Measurements from ENCODE around the gene AIM2.

AIM2 gene

DNA sequence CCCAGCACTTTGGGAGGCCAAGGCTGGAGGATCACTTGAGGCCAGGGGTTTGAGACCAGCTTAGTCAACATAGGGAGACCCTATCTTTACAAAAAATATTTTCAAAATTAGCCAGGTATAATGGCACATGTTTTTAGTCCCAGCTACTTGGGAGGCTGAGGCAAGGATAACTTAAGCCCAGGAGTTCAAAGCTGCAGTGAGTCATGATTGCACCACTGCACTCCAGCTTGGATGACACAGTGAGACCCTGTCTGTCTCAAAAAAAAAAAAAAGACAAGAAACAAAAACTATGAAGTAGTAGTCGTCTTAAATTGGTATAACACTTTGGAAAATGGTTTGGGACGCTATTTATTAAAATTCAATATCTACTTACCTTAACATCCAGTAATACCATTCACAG, 7.7 kb downstream of the AIM2 start:
- Histone ChIP-seq H3K9ac (ENCODE audit: low read length) (peak overlapping the region; percentile 54), H3K27me3 (ENCODE audit: low read length) (no peaks in the 10 kb centered on the region), H3K4me2 (ENCODE audit: low read depth, low read length, poor library complexity, severe bottlenecking) (peak overlapping the region; percentile 96), H3K36me3 (ENCODE audit: low read length) (peaks cover 24% of the 10 kb centered on the region), H3K79me2 (ENCODE audit: insufficient read depth, low read length) (peaks cover 63% of the 10 kb centered on the region), H3K9me2 (replicated peaks; ENCODE audit: insufficient read depth, low read length) (no peaks in the 10 kb centered on the region), H3K9me3 (ENCODE audit: insufficient read depth, low read length) (no peaks in the 10 kb centered on the region), H3K27ac (ENCODE audit: low read depth, low read length) (peak overlapping the region; percentile 100), H3K4me3 (ENCODE audit: insufficient read depth, low read length, poor library complexity, severe bottlenecking) (peak overlapping the region; percentile 23), H4K20me1 (ENCODE audit: low read depth, low read length) (no peaks in the 10 kb centered on the region), H3F3A (ENCODE audit: insufficient read depth) (peaks cover 51% of the 10 kb centered on the region), H2AFZ (ENCODE audit: low read depth, low read length, severe bottlenecking) (no peak overlapping the region)
- no peak for TF ChIP-seq EZH2phosphoT487 (conservative IDR thresholded peaks at IDR 0.05; ENCODE audit: low read length)
- TF ChIP-seq, protein P1, sequence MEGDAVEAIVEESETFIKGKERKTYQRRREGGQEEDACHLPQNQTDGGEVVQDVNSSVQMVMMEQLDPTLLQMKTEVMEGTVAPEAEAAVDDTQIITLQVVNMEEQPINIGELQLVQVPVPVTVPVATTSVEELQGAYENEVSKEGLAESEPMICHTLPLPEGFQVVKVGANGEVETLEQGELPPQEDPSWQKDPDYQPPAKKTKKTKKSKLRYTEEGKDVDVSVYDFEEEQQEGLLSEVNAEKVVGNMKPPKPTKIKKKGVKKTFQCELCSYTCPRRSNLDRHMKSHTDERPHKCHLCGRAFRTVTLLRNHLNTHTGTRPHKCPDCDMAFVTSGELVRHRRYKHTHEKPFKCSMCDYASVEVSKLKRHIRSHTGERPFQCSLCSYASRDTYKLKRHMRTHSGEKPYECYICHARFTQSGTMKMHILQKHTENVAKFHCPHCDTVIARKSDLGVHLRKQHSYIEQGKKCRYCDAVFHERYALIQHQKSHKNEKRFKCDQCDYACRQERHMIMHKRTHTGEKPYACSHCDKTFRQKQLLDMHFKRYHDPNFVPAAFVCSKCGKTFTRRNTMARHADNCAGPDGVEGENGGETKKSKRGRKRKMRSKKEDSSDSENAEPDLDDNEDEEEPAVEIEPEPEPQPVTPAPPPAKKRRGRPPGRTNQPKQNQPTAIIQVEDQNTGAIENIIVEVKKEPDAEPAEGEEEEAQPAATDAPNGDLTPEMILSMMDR (IDR thresholded peaks at IDR 0.05; ENCODE audit: insufficient read depth, low read length, poor library complexity, severe bottlenecking) = no peak

DNA sequence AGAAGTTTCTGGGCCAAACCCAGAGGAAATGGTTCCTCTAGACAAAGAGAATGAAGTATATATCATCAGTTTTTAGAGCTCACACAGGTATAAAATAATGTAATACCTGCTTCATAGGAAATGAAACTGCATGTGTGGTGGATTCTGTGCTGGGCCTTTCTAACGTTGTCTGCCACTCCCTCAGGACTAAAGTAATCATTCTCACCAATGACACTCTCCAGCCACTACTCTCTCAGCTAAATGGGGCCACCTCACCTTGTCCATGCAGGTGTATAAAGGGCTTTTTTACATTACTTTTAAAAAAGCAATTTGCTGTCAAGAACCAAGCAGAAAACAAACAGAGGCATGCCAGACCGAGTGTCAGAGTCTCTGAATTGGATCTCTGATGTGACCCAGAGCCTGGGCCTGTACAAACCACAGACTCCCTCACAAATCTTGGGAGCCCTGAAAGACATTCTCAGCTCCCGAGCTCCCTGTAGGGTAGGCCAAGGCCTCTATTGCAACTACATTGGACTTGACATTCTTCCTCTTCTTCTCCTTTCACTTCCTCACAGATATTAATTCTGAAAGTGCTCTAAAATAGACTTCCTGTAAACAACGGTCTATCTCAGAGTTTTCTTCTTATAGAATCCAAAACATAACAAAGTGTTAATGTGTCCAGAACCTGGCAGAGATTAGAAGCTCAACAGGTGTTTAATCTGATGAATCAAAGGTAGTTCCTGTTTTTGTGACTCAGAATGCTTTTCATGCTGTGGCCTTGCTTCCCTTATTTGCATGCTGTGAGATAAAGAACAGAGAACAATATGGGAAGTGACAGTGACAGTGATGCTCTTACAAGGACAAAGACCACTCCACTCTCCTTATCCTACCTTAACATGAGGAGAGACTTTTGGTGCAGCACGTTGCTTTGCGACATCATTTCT, 8.6 kb downstream of the AIM2 start:
- Histone ChIP-seq H3K27me3 (ENCODE audit: low read length) (no peaks in the 10 kb centered on the region), H3K9me3 (ENCODE audit: insufficient read depth, low read length) (no peaks in the 10 kb centered on the region), H3K4me2 (ENCODE audit: low read depth, low read length, poor library complexity, severe bottlenecking) (peak overlapping the region; percentile 96), H2AFZ (ENCODE audit: low read depth, low read length, severe bottlenecking) (no peak overlapping the region), H3K9me2 (replicated peaks; ENCODE audit: insufficient read depth, low read length) (no peaks in the 10 kb centered on the region), H3K4me3 (ENCODE audit: insufficient read depth, low read length, poor library complexity, severe bottlenecking) (peak overlapping the region; percentile 44), H3K27ac (ENCODE audit: low read depth, low read length) (peak overlapping the region; percentile 100), H3K79me2 (ENCODE audit: insufficient read depth, low read length) (peaks cover 54% of the 10 kb centered on the region), H3F3A (ENCODE audit: insufficient read depth) (peaks cover 50% of the 10 kb centered on the region), H4K20me1 (ENCODE audit: low read depth, low read length) (no peaks in the 10 kb centered on the region), H3K36me3 (ENCODE audit: low read length) (peaks cover 31% of the 10 kb centered on the region), H3K9ac (ENCODE audit: low read length) (peak overlapping the region; percentile 66)
- TF ChIP-seq, protein P1 (IDR thresholded peaks at IDR 0.05; ENCODE audit: insufficient read depth, low read length, poor library complexity, severe bottlenecking) = no peak
- no peak for TF ChIP-seq EZH2phosphoT487 (conservative IDR thresholded peaks at IDR 0.05; ENCODE audit: low read length)

DNA sequence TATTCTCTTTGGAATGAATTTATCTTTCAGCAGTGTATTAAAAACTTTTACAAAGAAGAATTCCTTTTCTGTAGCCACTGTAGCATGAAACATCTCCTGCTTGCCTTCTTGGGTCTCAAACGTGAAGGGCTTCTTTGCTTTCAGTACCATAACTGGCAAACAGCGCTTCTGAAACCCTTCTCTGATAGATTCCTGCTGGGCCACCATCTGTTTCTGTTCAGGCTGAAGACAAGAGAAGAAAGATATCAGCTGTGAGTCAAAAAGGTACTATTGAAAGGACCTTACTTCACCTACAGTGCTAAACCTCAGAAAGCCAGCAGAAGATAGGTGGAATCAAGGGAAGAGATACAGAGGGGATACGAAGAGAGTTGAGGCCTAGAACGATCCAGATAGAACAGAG, 10.5 kb downstream of the AIM2 start:
- peak overlapping the region; percentile 100 for H3K27ac ChIP-seq (ENCODE audit: low read depth, low read length)
- peak overlapping the region; percentile 95 for H3K4me2 ChIP-seq (ENCODE audit: low read depth, low read length, poor library complexity, severe bottlenecking)
- H3K4me3 ChIP-seq (ENCODE audit: insufficient read depth, low read length, poor library complexity, severe bottlenecking) = no peak overlapping the region
- H4K20me1 ChIP-seq (ENCODE audit: low read depth, low read length) = no peaks in the 10 kb centered on the region
- H3F3A ChIP-seq (ENCODE audit: insufficient read depth) = peaks cover 39% of the 10 kb centered on the region
- TF ChIP-seq, protein P1 (IDR thresholded peaks at IDR 0.05; ENCODE audit: insufficient read depth, low read length, poor library complexity, severe bottlenecking) = no peak
- TF ChIP-seq EZH2phosphoT487 (conservative IDR thresholded peaks at IDR 0.05; ENCODE audit: low read length) = no peak
- H3K27me3 ChIP-seq (ENCODE audit: low read length) = no peaks in the 10 kb centered on the region
- H3K9me3 ChIP-seq (ENCODE audit: insufficient read depth, low read length) = no peaks in the 10 kb centered on the region
- peaks cover 45% of the 10 kb centered on the region for H3K36me3 ChIP-seq (ENCODE audit: low read length)
- H2AFZ ChIP-seq (ENCODE audit: low read depth, low read length, severe bottlenecking) = no peak overlapping the region
- peaks cover 37% of the 10 kb centered on the region for H3K79me2 ChIP-seq (ENCODE audit: insufficient read depth, low read length)
- no peaks in the 10 kb centered on the region for H3K9me2 ChIP-seq (replicated peaks; ENCODE audit: insufficient read depth, low read length)
- H3K9ac ChIP-seq (ENCODE audit: low read length) = peak overlapping the region; percentile 24; the same call in 1 of the 2 replicates
